Measurements from ENCODE around the gene SEMA5A. TPM values are rescaled to one million over a fixed set of nuclear protein-coding genes. Genes with fewer than 3 reads are reported as not detected.

The SEMA5A gene
- polyA plus RNA-seq, 3 donors, result not detected

DNA sequence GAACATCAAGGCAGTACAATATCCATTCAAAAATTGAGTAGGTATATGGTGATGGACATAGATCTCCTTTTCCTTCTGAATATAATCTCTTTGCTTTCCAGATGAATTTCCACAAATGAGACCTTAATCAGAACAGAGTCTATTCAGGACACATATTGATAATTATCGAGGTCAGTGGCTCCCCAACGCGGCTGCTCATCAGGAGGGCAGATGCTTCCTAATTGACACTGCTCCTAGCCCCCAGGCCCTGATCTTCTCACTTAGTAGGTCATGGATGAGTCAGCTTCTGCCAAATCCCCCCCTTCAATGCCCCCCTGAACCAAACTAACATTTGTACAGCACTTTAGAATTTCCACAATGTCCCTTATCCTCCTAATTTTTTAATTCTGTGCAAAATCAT, 51.6 kb downstream of the SEMA5A start:
- H3K9me3 Mint-ChIP-seq, result peaks cover 0 to 3% (median 0%) of the 10 kb centered on the region in 7 donors
- H3K79me2 ChIP-seq (ENCODE audit: insufficient read depth, low read length), result no peaks in the 10 kb centered on the region
- H3K4me2 ChIP-seq (replicated peaks; ENCODE audit: extremely low read depth, low read length, poor library complexity, severe bottlenecking), result no peak overlapping the region
- no peaks in the 10 kb centered on the region for H3K4me1 Mint-ChIP-seq
- H3K27me3 ChIP-seq (ENCODE audit: control insufficient read depth in 2 of 2, insufficient read depth in 2 of 2, low read length in 2 of 2), result no peaks in the 10 kb centered on the region
- no peak overlapping the region for H2AFZ ChIP-seq (ENCODE audit: insufficient read depth, low read depth, low read length, poor library complexity, severe bottlenecking)
- no peak overlapping the region for H3K27ac Mint-ChIP-seq
- TF ChIP-seq, protein P1, sequence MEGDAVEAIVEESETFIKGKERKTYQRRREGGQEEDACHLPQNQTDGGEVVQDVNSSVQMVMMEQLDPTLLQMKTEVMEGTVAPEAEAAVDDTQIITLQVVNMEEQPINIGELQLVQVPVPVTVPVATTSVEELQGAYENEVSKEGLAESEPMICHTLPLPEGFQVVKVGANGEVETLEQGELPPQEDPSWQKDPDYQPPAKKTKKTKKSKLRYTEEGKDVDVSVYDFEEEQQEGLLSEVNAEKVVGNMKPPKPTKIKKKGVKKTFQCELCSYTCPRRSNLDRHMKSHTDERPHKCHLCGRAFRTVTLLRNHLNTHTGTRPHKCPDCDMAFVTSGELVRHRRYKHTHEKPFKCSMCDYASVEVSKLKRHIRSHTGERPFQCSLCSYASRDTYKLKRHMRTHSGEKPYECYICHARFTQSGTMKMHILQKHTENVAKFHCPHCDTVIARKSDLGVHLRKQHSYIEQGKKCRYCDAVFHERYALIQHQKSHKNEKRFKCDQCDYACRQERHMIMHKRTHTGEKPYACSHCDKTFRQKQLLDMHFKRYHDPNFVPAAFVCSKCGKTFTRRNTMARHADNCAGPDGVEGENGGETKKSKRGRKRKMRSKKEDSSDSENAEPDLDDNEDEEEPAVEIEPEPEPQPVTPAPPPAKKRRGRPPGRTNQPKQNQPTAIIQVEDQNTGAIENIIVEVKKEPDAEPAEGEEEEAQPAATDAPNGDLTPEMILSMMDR (IDR thresholded peaks at IDR 0.05), result no peak
- H3K36me3 ChIP-seq (replicated peaks in 1 of 2; ENCODE audit: control insufficient read depth in 1 of 2, insufficient read depth in 2 of 2, low read length in 2 of 2), result no peaks in the 10 kb centered on the region
- peaks cover 0 to 2% (median 2%) of the 10 kb centered on the region in 3 donors for H3K27me3 Mint-ChIP-seq (ENCODE audit: low read depth in 3 of 3)
- no peak overlapping the region for H3K9ac ChIP-seq (ENCODE audit: insufficient read depth, low read length, poor library complexity, severe bottlenecking)
- no peaks in the 10 kb centered on the region for H3K36me3 Mint-ChIP-seq
- H3K4me3 ChIP-seq (replicated peaks in 1 of 3; ENCODE audit: low read depth in 2 of 3, low read length in 3 of 3), result no peak overlapping the region
- no peak overlapping the region for H3K27ac ChIP-seq (ENCODE audit: low read depth in 1 of 2, low read length in 2 of 2)
- WGBS (ENCODE audit: insufficient coverage), result 96% methylated on average over 3 of the region's 3 CpGs
- H3K4me3 Mint-ChIP-seq, result no peak overlapping the region
- no peaks in the 10 kb centered on the region for H3K4me1 ChIP-seq (ENCODE audit: control insufficient read depth in 1 of 2, insufficient read depth in 2 of 2, low read length in 2 of 2)
- H3K9me3 ChIP-seq (replicated peaks in 1 of 2; ENCODE audit: control insufficient read depth in 1 of 2, insufficient read depth in 1 of 2, low read length in 2 of 2), result no peaks in the 10 kb centered on the region
- no peak for DNase-seq
- no peaks in the 10 kb centered on the region for H4K20me1 ChIP-seq (ENCODE audit: insufficient read depth, low read length)
- intact Hi-C loops (cut with micrococcal nuclease), result no loop called here

DNA sequence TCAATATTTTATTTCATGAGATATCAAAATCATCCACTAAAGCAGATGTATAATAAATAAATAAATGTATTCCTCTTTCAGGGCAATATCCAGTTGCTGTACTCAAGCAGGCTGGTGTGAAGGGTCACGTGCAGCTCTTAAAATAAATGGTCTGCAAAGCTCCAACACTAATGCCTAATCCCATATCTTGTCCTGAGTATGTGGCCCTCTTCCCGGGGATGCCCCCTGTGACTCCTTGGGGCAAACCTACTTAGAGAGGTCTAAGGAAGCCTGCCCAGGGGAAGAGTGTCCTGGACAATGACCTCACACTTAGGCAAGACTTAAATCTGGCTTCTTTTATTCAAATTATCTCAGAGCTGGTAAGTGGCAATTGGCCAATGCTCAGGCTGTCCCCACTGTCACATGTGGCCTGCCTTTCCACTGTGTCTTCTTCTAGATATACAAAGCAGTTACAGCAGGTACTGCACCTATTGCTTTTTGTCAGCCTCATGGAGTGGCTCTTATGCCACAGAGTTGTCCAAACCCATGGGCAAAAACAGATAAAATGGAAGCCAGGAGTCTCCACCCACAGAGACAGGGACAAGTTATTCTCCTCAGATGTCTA, 55.3 kb downstream of the SEMA5A start:
- no peaks in the 10 kb centered on the region for H3K4me1 ChIP-seq (ENCODE audit: control insufficient read depth in 1 of 2, insufficient read depth in 2 of 2, low read length in 2 of 2)
- no CpG with 5 or more reads among the region's 2 CpGs for WGBS (ENCODE audit: insufficient coverage)
- TF ChIP-seq, protein P1 (IDR thresholded peaks at IDR 0.05), result no peak
- H3K4me3 ChIP-seq (replicated peaks in 1 of 3; ENCODE audit: low read depth in 2 of 3, low read length in 3 of 3), result no peak overlapping the region
- no peak overlapping the region for H3K27ac ChIP-seq (ENCODE audit: low read depth in 1 of 2, low read length in 2 of 2)
- DNase-seq, result no peak
- Mint-ChIP-seq H3K27ac (no peak overlapping the region), H3K9me3 (peaks cover 0 to 8% (median 0%) of the 10 kb centered on the region in 7 donors), H3K4me3 (no peak overlapping the region), H3K4me1 (no peaks in the 10 kb centered on the region), H3K36me3 (no peaks in the 10 kb centered on the region), H3K27me3 (ENCODE audit: low read depth in 3 of 3) (peaks cover 0 to 2% (median 0%) of the 10 kb centered on the region in 3 donors)
- no peaks in the 10 kb centered on the region for H4K20me1 ChIP-seq (ENCODE audit: insufficient read depth, low read length)
- H2AFZ ChIP-seq (ENCODE audit: insufficient read depth, low read depth, low read length, poor library complexity, severe bottlenecking), result no peak overlapping the region
- no peaks in the 10 kb centered on the region for H3K9me3 ChIP-seq (replicated peaks in 1 of 2; ENCODE audit: control insufficient read depth in 1 of 2, insufficient read depth in 1 of 2, low read length in 2 of 2)
- no peak overlapping the region for H3K4me2 ChIP-seq (replicated peaks; ENCODE audit: extremely low read depth, low read length, poor library complexity, severe bottlenecking)
- no peaks in the 10 kb centered on the region for H3K36me3 ChIP-seq (replicated peaks in 1 of 2; ENCODE audit: control insufficient read depth in 1 of 2, insufficient read depth in 2 of 2, low read length in 2 of 2)
- no peak overlapping the region for H3K9ac ChIP-seq (ENCODE audit: insufficient read depth, low read length, poor library complexity, severe bottlenecking)
- intact Hi-C loops (cut with micrococcal nuclease), result no loop called here
- no peaks in the 10 kb centered on the region for H3K79me2 ChIP-seq (ENCODE audit: insufficient read depth, low read length)
- H3K27me3 ChIP-seq (ENCODE audit: control insufficient read depth in 2 of 2, insufficient read depth in 2 of 2, low read length in 2 of 2), result no peaks in the 10 kb centered on the region
